NCI-H1436 treated with DMSO at 0.1 percent for 48 hours (cell line): Measurements from ENCODE around the gene ALDH3A2.

ENCODE experiments used
- DNase-seq: peaks from one replicate; lab custom pipeline; 2025; lab: John Stamatoyannopoulos, UW

Gene ALDH3A2

GRCh38 chr17:19716108-19717030, 67.8 kb downstream of the ALDH3A2 start, which contains the start of gene SLC47A2:
SLC47A2 (minus strand) TSS chr17:19716584; CDS start chr17:19716555, 29 bp downstream.
- DNase-seq = no peak

DNA sequence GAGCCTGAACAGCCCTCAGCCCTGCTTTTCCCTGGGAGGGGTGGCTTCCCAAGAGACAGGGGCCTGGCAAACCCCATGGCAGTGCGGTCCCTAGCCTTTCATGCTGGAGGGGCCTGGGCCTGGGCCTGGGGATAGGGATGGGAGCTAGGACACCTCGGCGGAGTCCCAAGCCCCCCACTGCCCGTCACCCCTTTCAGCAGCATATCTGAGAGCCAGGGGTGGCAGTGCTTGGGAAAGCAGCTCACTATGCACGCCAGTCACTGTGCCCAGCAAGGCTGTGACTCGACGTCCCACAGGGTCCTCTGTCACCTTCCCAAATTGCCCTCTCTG, 68.4 kb downstream of the ALDH3A2 start:
- DNase-seq = no peak

GRCh38 chr17:19717411-19717908, 68.9 kb downstream of the ALDH3A2 start:
- DNase-seq = no peak

GRCh38 chr17:19718041-19718612, 69.6 kb downstream of the ALDH3A2 start:
- DNase-seq = no peak

GRCh38 chr17:19718613-19719354, 70.2 kb downstream of the ALDH3A2 start:
- no peak for DNase-seq

DNA sequence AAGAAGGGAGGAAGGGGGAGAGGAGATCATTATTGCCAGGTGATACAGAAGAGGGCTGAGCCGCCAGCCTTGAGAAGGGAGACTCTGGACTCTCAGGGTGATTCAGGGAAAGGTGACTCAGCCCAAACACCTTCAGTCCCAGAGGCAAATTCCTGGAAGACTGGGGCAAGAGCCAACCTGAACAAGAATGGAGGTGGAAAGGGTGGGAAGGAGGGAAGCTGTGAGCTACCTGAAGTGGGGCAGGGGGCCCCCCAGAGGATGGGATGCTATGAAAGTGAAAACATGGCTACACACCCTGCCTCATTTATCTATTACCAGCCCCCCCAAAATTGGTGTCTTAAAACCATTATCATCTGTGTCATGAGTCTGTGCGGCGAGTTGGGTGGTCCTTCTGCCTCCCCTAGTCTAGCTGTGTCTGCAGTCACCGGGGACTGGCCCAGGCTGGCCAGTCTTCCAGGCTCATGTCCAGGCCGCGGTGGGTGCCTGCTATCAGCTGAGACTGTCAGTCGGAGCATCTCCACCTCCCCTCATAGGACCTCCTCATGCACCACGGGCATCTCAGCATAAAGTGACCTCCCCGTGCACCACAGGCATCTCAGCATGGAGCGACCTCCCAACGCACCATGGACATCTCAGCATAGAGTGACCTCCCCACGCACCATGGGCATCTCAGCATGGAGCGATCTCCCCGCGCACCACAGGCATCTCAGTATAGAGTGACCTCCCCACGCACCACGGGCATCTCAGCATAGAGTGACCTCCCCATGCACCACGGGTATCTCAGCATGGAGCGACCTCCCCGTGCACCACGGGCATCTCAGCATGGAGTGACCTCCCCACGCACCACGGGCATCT, 71.0 kb downstream of the ALDH3A2 start:
- no peak for DNase-seq

- no peak for DNase-seq
Observed at GRCh38 chr17:19720210-19720475, 71.6 kb downstream of the ALDH3A2 start.

DNA sequence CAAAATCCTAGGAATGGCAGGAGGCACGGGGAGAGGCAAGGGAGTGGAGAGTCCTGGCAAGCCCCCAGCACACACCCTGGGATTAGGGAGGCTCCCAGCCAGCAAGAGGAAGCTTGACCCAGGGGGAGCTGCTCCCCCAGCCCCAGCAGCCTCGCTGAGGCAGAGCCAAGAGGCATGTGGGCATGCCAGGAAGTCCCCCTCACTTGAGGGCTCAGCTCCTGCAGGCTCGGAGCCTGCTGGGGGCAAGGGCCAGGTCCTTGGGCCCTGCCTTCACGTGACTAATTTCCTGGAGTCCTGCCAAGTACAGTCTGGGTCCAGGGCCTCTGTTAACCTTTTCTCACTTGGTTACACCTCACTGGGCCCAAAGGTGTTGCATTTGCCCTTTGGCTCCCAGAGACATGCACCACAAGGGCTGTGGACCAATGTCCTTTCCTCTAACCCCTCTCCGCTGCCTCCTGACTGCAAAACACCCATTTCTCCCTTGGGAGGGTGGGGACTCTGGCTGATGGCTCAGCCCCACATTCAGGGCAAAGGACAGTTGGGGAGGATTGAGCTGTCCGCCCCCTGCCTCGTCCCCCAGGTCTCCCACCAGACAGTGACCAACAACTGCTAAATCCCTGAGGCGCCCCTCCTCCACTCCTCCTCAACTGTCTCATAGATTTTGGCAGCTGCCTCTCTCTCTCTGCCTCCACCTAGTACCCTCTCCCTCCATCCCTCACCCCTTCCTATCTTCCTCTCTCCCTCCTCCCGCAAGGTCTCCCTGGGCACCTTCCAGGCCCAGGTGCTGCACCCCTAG, 72.3 kb downstream of the ALDH3A2 start:
- DNase-seq = no peak

DNA sequence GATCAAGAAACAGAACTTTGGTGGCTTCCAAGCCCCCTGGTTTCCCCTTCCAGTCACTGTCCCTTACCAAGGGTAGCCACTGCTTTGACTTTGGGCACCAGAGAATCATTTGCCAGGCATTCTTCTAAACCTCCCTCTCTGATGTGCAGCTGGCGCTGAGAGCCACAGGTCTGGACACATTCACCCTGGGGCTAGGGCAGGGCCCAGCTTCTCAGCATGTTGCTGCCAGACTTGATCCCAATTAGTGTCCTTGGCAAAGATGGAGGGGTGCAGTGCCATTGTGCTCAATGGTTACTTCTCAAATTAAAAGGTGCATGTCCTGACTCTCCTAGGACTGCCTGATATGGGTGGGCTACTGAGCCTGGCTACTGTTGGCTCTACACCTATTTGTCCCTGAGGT, 75.4 kb downstream of the ALDH3A2 start:
- DNase-seq = no peak

DNA sequence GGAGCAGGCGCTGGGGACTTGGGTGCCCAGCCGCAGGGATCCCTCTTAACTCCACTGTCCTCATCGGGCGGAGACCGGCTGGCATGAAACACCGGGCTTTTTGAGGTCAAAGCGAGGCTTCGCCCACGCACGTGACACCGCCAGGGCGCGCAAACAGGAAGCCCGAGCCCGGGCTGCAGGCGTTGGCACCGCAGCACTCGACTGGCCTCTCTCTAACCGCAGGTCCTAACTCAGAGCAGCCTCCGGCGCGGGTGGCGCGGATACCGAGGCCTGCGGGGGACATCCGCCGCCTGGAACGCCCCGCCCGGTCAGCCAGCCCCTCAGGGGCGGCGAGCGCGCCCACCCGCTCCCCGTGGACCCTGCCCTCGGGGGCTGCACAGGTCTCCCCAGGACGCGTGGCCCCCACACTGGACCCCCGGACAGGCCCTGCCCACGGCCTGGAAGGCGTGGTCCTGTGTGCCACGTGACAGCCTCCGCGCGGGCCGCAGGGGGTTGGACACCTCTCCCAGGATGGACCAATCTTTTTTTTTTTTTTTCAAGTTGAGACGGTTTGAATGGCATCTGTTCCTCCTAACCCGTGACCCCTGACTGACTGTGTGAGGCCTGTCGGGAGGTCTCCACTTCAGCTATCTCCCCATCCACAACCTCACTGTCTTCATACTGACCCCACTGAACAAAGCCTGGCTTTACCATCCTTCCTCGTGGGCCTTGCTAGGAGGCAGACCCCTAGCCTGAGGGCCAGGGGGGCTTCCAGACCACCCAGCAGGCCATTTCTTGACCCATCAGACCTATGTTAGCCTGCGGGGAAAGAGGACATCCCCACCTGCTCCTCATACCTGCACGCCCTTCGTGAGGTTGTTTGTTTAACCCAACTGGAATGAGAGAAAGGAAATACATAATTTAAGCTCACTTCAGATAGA, 76.2 kb downstream of the ALDH3A2 start:
- DNase-seq = no peak

DNA sequence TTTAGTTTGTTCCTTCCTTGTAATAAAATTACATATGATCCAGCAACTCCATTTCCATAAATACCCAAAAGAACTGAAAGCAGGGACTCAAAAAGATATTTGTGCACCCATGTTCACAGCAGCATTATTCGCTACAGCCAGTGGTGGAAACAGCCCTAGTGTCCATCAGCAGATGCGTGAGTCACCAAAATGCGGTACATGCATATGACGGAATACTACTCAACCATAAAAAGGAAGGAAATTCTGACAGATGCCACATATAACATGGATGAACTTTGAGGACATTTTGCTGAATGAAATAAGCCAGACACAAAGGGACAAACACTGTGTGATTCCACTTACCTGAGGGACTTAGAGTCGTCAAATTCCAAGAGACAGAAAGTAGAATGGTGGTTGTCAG, 76.9 kb downstream of the ALDH3A2 start:
- no peak for DNase-seq

DNA sequence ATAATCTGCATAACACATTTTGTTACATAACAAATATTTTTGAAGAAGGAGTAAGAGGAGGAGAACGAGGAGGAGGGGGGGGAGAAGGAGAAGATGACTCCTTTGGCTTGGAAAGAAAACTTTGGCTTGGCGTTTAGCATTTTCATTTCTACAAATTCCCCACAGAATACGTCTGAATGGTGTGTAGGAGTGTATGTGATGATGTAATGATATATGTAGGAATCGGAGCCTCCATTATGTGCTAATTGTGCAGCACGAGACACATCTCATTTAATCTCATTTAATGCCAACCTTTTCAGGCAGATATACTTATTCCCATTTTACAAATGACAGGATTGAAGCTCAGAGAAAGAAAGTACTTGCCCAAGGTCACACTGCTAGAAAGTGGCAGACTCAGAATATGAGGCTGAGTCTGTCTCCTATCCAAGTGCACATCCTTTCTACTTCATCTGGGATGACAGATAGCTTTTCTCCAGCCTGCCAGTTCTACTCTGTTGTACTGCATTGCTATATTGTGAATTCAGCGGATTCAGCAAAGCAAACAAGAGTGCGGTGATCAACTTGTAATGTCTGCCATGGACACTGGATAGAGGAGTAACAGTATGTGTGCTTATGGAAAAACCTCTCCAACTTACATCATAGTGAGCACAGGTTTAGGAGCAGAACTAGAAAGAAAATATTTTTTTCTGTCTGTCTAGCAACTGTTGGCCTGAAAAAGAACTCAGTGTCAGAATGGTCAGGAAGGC, 78.3 kb downstream of the ALDH3A2 start:
- no peak for DNase-seq
